ENCODE measurements around the gene UQCR10. TPM values are rescaled to one million over a fixed set of nuclear protein-coding genes. Genes with fewer than 3 reads are reported as not detected.

UQCR10 gene
- total RNA-seq = 36.1 TPM

GRCh38 chr22:29767171-29768051, at the start of gene UQCR10:
Gene UQCR10, plus strand, starts transcription at chr22:29767369. Its CDS starts 30 bp downstream, at chr22:29767399.

DNA sequence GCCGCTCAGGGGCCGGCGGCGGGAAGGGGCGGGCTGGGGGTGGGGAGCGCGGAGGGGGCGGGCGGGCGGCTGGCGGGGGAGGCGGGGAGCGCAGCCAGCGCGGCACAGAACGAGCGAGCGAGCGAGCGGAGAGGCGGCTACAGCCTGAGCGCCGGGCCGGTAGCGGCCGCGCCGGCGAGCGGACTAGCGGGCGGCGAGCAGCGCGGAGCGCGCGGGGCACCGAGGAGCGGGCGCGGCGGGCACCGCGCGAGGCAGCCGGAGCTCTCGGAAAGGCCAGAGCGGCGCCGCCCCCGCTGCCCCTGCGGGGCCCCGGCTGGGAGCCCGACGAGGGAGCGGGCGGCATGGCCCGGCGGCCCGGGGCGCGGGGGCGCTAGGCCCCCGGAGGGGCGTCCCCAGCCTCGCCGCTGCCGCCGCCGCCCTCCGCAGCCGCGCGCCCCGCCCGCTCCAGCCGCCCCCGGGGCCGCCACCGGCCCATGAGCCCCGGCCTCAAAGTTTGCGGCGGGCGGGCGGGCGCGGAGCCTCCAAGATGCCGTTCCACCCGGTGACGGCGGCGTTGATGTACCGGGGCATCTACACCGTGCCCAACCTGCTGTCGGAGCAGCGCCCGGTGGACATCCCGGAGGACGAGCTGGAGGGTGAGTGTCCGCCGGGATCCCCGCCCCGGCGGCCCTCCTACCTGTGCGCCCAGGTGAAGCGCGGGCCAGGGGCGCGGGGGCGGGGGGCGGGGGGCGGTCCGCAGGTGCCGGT, 47.1 kb upstream of the UQCR10 start, which contains the start of gene CABP7:
Gene CABP7, plus strand, starts transcription at position 105 of the 747 bp plus-strand sequence. Its CDS starts 422 bp downstream, at position 527.

GRCh38 chr22:29766632-29767170, 468 bp upstream of the UQCR10 start, which contains the start of gene ZMAT5:
Gene ZMAT5, minus strand, starts transcription at chr22:29767007. Its CDS starts 18,463 bp downstream, at chr22:29748544.

Other genes with a start within 250 kb of the UQCR10 start
- gene THOC5, start 213.6 kb upstream of the UQCR10 start, total RNA-seq = 45.9 TPM
- gene NIPSNAP1, start 186.3 kb upstream of the UQCR10 start, total RNA-seq = 56.5 TPM
- gene NF2, start 163.7 kb upstream of the UQCR10 start, total RNA-seq = 40.9 TPM
- gene CABP7, start 47.4 kb upstream of the UQCR10 start, total RNA-seq = 2.3 TPM
- 20.5 TPM for gene ZMAT5, start 362 bp upstream of the UQCR10 start, total RNA-seq
- 31.0 TPM for gene ASCC2, start 70.9 kb downstream of the UQCR10 start, total RNA-seq
- gene MTMR3, start 115.8 kb downstream of the UQCR10 start, total RNA-seq = 106 TPM